ENCODE data around the gene RYR1.

GRCh38 chr19:38458991-38459390, 25.5 kb downstream of the RYR1 start:
- TF ChIP-seq POLR2A (IDR thresholded peaks at IDR 0.05) (no peak), CTCF (IDR thresholded peaks at IDR 0.05) (no peak)

Data from body of pancreas (tissue), 4 donors.